HL-60/S4 treated with phorbol 12-myristate 13-acetate at 8.2 ng/mL for 4 days and 3 days (cell line): Measurements from ENCODE around the gene LIPI.
"Not testable (repeated sequence)": the region's sequence is repeated elsewhere in the genome, so short reads cannot be mapped to it uniquely, and the experiment has no call there.

Experiments
- in situ Hi-C: fragments of 300-500 bp; cut with MboI; formaldehyde crosslinking; loops from 2 replicates; pipeline ENCODE4 v1.15.0; 2022; ENCODE audit warnings: low sequenced_read_pairs

Gene LIPI

DNA sequence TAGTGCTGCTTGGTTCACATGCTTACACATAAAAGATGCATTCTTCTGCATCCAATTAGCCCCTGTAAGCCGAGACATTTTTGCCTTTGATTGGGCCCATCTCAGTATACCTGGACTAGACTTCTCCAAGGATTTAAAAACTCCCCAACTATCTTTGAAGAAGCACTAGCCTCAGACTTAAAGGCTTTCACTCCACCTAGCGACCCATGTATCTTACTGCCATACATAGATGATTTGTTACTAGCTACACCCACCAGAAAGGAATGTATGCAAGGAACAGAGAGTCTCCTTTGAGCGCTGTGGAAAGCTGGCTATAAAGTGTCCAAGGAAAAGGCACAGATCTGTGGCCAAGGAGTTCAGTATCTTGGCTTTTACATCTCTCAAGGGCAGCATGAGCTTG, 91.7 kb downstream of the LIPI start:
- in situ Hi-C loops = no loop called here

DNA sequence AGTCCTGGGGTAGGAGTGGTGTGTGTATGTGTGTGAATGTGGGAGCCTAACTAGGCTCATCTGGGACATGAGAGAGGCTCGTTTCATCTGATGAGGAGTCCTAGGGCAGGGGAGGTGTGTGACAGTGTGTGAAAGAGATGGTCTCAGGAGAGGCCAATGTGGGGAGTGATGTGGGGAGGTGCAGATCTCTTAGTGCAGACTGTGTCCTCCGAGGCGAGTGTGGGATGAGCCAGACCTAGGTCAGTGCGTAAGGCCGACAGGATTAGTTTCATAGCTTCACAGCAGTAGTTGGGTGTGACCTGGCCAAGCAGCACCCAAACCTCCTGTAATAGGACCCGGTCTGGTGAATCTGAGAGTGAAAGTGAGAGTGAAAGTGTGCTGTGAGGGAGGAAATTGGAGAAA, 94.7 kb downstream of the LIPI start:
- in situ Hi-C loops = no loop called here

DNA sequence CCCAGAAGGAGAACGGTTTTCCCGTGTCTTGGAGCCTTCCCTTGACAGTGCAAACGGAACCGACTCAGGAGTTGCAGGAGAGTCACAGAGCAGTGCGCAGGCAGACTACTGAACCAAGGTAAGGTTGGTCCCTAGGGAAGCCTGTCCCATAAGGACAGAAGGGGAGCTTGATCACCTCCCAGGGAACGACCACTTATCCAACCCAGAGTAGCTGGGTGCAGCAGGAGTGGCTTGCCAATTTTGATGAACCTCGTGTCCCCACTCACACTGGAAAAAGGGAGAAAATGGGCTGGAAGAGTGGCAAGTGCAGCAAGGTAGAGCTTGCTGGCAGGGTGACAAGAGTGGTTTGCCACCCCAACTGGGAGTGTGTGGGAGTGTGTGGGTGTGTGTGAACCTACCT, 95.1 kb downstream of the LIPI start:
- in situ Hi-C loops = no loop called here

- in situ Hi-C loops = no loop called here
These were observed 96.5 kb downstream of the LIPI start for GRCh38 chr21:14114251-14114650.

DNA sequence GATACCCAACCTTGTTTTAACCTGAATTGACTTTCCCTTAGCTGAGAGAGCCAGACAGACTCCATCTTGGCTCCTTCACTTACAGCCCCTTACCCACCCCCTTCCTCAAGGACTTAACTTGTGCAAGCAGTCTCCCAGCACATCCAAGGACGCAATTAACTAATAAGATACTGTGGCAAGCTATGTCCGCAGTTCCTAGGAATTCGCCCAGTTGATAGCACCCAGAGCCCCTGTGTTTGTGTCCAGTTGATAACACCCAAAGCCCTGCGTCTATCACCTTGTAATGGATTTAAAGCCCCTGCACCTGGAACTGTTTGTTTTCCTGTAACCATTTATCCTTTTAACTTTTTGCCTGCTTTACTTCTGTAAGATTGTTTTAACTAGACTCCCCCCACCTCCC, 106.2 kb downstream of the LIPI start:
- in situ Hi-C loops = not testable (repeated sequence)

- in situ Hi-C loops = no loop called here
These were observed 111.2 kb downstream of the LIPI start for GRCh38 chr21:14099570-14099969.

GRCh38 chr21:14097881-14098499, 112.8 kb downstream of the LIPI start:
- in situ Hi-C loops = no loop called here

DNA sequence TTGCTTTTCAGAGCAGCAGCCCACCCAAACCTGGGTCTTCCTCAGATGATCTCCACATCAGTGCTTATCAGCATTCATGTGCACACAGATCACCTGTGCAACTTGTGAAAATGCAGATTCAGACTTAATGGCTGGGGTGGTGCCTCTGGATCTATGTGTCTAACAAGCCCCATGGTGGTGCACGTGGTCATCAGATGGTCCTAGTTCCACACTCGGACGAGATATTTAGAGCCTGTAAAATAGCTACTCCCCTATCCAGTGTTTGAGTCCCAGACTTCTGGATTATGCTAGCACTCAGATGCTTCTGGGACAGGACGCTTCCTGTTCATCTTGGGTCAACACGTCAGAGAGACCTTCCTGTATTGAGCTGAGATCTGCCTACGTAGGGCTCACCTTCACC, 114.2 kb downstream of the LIPI start:
- in situ Hi-C loops = no loop called here

DNA sequence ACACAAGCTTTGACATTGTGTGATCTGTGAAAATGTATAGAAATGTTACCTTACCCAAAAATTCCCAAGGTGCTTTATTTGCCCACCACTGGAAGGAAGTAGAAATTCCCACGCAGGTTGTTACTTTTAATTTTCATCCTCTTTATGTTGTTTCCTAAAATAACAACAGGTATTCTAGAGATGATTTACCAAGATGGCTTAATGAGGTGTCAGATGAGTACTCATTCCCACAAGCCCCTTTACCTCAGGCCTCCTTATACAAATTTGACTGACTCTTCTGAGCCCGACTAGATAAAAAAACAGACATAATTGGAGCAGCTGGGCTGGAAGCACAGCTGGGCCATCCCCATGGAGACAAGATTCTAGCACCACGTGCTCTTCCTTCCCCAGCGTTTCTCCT, 114.6 kb downstream of the LIPI start:
- in situ Hi-C loops = no loop called here

GRCh38 chr21:14095056-14095455, 115.7 kb downstream of the LIPI start:
- in situ Hi-C loops = no loop called here

DNA sequence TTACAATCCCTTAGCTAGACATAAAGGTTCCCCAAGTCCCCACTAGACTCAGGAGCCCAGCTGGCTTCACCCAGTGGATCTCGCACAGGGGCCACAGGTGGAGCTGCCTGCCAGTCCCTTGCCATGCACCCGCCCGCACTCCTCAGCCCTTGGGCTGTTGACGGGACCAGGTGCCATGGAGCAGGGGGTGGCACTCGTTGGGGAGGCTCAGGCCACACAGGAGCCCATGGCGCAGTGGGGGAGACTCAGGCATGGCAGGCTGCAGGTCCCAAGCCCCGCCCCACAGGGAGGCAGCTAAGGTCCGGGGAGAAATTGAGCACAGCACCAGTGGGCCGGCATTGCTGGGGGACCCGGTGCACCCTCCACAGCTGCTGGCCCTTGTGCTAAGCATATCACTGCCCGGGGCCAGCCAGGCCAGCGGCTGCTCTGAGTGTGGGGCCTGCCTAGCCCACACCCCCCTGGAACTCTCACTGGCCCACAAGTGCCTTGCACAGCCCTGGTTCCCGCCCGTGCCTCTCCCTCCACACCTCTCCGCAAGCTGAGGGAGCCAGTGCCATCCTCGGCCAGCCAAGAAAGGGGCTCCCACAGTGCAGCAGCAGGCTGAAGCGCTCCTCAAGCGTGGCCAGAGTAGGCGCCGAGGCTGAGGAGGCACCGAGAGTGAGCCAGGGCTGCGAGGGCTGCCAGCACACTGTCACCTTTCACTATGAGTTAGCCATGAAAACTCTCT, 117.8 kb downstream of the LIPI start:
- in situ Hi-C loops = no loop called here

GRCh38 chr21:14090184-14090583, 120.6 kb downstream of the LIPI start:
- in situ Hi-C loops = not testable (repeated sequence)

DNA sequence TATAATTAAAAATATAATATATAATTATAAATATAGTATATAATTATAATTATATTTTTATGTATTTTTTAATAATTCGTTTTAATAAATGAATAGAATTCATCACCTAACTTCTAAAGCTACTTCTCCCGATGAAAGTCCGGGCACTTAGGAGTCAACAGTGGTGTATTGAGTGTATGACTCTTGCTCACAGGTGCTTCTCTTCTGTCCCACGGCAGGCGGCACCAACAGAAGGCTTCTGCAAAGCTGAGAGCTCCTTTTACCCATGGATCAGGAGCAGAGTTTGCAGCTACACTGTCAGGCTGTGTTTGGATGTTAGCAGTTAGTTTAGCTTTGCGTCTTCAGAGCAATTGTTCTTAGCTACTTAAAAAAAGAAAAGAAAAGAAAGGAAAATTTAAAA, 122.4 kb downstream of the LIPI start:
- in situ Hi-C loops = no loop called here

GRCh38 chr21:14086553-14086952, 124.2 kb downstream of the LIPI start:
- in situ Hi-C loops = no loop called here

DNA sequence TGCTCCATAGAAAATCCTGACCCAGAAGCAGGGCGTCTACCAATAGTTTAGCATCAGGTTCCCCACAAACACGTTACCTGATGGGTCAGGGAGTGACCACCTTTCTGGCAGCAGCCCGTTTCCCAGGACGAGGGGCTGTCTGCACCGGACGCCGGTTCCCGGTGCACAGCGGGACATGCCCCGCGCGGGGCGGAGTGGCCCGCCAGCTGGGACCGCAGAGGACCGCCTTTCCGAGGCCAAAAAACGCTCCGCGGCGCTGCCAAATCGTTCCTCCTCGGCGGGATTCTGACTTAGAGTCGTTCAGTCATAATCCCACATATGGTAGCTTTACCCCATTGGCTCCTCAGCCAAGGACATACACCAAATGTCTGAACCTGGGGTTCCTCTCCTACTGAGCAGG, 126.1 kb downstream of the LIPI start:
- in situ Hi-C loops = no loop called here

DNA sequence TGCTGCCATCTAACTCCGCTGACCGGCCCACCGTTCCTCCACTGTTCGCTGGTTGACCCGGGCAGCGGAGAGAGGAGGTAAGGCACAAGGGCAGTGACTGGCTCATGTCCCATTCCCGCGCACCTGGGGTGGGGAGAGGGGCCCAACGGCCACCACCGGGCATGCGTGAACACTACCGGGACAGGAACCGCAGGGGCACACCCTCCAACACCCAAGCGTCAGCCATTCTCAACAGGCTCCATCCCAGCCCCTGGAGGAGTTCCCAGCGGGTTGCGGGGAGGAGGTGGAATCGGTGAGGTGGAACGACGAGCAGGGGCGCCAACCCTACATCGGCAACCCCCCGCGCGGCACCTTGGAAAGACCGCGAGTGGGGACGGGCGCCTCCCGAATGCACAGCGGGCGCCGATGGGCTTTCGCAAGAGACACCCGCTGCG, 126.7 kb downstream of the LIPI start:
- in situ Hi-C loops = no loop called here

DNA sequence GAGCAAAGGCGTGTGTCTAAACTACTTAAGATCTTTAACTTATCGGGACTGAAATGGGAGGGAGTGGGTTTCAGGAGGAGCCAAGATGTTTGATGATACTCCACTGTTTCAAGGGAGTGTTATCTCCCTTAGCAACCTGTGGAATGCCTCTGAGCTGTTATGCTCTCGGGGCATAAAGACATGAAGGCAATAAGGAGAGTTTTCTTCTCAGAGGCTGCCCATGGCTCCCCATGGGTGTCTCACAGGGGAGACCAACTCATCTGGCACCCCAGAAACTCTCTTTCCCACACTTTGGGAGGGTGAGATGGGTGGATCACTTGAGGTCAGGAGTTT, 130.0 kb downstream of the LIPI start:
- in situ Hi-C loops = no loop called here

DNA sequence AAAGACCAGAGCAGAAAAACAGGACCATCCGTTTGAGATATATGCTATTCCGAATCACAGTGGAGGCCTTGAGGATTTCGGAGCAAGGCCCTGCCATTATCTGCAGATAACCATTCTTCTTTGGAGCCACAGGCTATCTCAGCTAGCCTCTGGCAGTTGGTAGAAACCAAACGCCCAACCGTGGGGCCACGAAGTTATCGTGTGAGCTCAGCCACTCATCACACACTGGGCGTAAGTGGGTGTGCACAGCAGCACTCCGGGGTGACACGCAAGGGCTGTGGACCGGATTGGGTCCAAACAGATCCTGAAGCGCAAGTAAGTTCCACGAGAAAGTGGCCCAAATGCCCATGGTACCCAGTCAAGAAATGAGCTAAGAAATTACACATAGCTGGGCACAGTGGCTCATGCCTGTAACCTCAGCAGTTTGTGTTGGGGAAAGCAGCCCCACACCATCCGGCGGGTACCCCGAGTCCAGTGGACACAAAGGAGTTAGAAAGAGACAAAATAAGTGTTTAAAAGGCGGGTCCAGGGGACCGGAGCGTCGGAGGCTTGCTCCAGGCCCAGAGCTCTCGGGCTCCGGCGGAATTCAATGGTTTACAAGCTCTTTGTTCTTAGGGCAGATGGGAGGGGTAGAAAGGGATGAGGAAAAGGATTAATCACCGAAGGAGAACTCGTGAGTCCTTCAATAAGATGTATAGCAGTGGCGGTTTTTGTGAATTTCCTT, 130.6 kb downstream of the LIPI start:
- in situ Hi-C loops = no loop called here

DNA sequence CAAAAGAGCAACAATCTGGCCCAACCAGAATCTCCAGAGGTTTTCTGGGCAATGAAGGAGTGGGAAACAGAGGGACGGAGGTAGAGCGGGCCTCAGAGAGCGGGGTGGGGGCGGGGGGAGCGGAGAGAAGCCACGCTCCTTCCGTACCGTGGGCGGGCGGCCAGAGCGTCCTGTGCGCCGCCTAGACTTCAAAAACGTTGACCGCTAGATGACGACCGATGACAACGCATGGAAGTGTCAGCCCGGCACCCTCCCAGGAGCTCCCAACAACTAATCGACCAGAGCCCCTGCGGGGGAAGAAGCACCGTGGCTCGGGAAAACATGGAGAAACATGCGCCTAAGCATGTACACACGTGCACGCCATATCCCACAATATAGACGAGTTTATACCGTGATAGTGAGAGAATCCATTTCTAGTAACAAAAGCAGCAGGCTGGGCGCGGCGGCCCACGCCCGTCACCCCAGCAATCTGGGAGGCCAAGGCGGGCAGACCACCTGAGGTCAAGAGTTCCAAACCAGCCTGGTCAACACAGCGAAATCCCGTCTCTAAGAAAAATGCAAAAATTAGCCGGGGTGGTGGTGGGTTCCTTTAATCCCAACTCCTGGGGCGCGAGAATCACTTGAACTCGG, 131.9 kb downstream of the LIPI start:
- in situ Hi-C loops = no loop called here

GRCh38 chr21:14076143-14076806, 134.5 kb downstream of the LIPI start:
- in situ Hi-C loops = no loop called here
